ENCODE data around the gene TRANK1. TPM values are rescaled to one million over a fixed set of nuclear protein-coding genes. Genes with fewer than 3 reads are reported as not detected.

Gene TRANK1
- total and polyA plus RNA-seq, 2 of the 4 experiments (the other 2 are of a cell fraction) = 7.9 to 12.7 TPM

DNA sequence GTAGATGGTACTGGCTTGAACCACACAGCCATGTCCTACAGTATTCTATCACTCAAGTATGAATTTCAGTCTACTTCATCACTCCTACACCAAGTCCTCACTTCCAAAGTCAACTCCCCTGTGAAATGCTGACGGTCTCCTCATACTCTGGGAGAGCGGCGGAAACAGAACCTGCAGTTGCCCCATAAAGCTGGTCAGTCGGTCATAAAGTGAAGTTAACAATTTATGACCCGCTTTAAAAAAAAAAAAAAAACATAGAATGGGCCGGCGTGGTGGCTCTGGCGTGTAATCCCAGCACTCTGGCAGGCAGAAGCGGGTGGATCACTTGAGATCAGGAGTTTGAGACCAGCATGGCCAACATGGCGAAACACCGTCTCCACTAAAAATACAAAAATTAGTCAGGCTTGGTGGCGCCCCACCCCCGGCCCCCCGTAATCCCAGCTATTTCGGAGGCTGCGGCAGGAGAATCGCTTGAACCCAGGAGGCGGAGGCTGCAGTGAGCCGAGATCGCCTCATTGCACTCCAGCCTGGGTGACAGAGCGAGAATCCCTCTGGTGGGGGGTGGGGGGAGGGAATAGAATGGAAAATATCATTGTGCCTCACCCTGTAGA lies 2.1 kb downstream of the TRANK1 start:
- ChIA-PET CTCF (interaction anchor here (0.6 to 3.4 kb wide), 4 partner anchors 12 to 1159 kb away, joined by 3 to 15 read pairs (median 4); no protein-coding TSS in a partner anchor), POLR2A (ENCODE audit: unreplicated experiment) (no interaction called here)
- Histone ChIP-seq H2BK20ac (ENCODE audit: low read depth, low read length) (no peak overlapping the region; the same call in 1 of the 2 replicates), H3K18ac (ENCODE audit: low read depth, low read length) (no peak overlapping the region), H3K4me2 (ENCODE audit: low read depth, low read length) (no peak overlapping the region), H3K9me1 (ENCODE audit: insufficient read depth, low read length) (peaks cover 6% of the 10 kb centered on the region; the same call in 1 of the 2 replicates), H2AK5ac (ENCODE audit: low read depth, low read length) (no peak overlapping the region; the same call in 1 of the 2 replicates), H3K79me1 (ENCODE audit: low read depth in 1 of 2, low read length in 2 of 2) (peaks cover 8 to 28% of the 10 kb centered on the region in 2 experiments; a peak in 2 of 4 replicates), H2AK9ac (replicated peaks; ENCODE audit: low read depth, low read length, poor library complexity) (peak overlapping the region; percentile 11), H4K91ac (ENCODE audit: insufficient read depth, low read depth, low read length) (peak overlapping the region; percentile 21; the same call in 1 of the 2 replicates), H4K8ac (ENCODE audit: low read depth in 2 of 2, low read length in 2 of 2) (no peak overlapping the region), H3K27me3 (ENCODE audit: control insufficient read depth, insufficient read depth, low read length) (no peaks in the 10 kb centered on the region), H4K5ac (ENCODE audit: low read depth, low read length) (no peak overlapping the region), H3K9ac (ENCODE audit: low read depth, low read length) (no peak overlapping the region), H3K4me3 (ENCODE audit: insufficient read depth, low read depth, low read length) (no peak overlapping the region), H2AFZ (replicated peaks; ENCODE audit: low read length, poor library complexity) (no peak overlapping the region), H3K56ac (ENCODE audit: extremely low read depth, insufficient read depth, low read length) (no peak overlapping the region), H3K4me1 (ENCODE audit: control insufficient read depth, insufficient read depth, low read length) (peaks cover 9% of the 10 kb centered on the region), H3K27ac (ENCODE audit: insufficient read depth, low read length) (no peak overlapping the region), H3K36me3 (ENCODE audit: control insufficient read depth, insufficient read depth, low read length) (no peaks in the 10 kb centered on the region), H2BK5ac (ENCODE audit: low read depth, low read length, poor library complexity, severe bottlenecking) (no peak overlapping the region), H2BK120ac (ENCODE audit: low read depth, low read length) (no peak overlapping the region), H4K20me1 (ENCODE audit: insufficient read depth, low read length) (no peaks in the 10 kb centered on the region), H3K4ac (ENCODE audit: low read depth, low read length) (no peak overlapping the region), H3K9me3 (ENCODE audit: control insufficient read depth, insufficient read depth, low read length) (no peaks in the 10 kb centered on the region), H2BK15ac (ENCODE audit: low read depth, low read length) (no peak overlapping the region; the same call in 2 of the 3 replicates), H3K14ac (replicated peaks; ENCODE audit: low read depth, low read length) (no peak overlapping the region), H3K23ac (ENCODE audit: low read depth, low read length) (peak overlapping the region; percentile 65; the same call in 1 of the 2 replicates)
- no TSS peak for BruUV-seq (replicated peaks)
- in situ Hi-C loops (cut with MboI; ENCODE audit: low sequenced_read_pairs) (no loop called here), dilution Hi-C loops (cut with HindIII; ENCODE audit: low sequenced_read_pairs, unreplicated experiment) (no loop called here), intact Hi-C loops (cut with micrococcal nuclease) (no loop called here)
- TF ChIP-seq RCOR1 (IDR thresholded peaks at IDR 0.05; ENCODE audit: insufficient replicate concordance, low read length) (no peak), POLR2A (IDR thresholded peaks at IDR 0.05; ENCODE audit: low read depth, low read length) (no peak), MAFK (IDR thresholded peaks at IDR 0.05; ENCODE audit: low read depth, low read length) (no peak), BHLHE40 (IDR thresholded peaks at IDR 0.05; ENCODE audit: low read depth, low read length) (no peak), USF2 (IDR thresholded peaks at IDR 0.05; ENCODE audit: low read depth, low read length) (no peak), CHD1 (IDR thresholded peaks at IDR 0.05; ENCODE audit: low read depth, low read length) (no peak), CEBPB (IDR thresholded peaks at IDR 0.05; ENCODE audit: low read depth, low read length) (no peak), NFE2L2 (IDR thresholded peaks at IDR 0.05; ENCODE audit: low read depth, low read length) (no peak)
- ATAC-seq (ENCODE audit: low read depth) (no peak), DNase-seq (no peak)
- 93% methylated on average over 3 of the region's 21 CpGs; no CpG with 5 or more reads in 1 of the 2 experiments for WGBS, 2 experiments (ENCODE audit: extremely low coverage in 2 of 2, insufficient read length in 1 of 2)

Data from IMR-90 (cell line).